GM23338 (cell line): ENCODE data around the gene WDR75. TPM values are rescaled to one million over a fixed set of nuclear protein-coding genes. Genes with fewer than 3 reads are reported as not detected.

Source experiments
- ATAC-seq: fragments of 200-7000 bp; cut with Tn5 transposase; 3 replicates; pipeline ENCODE4 v1.9.1; 2020
- DNase-seq: peaks from one replicate; pipeline ENCODE4 v3.0.0-alpha.2; 2015; ENCODE audit warnings: low spot score
- H2AFZ ChIP-seq: fragments of 200-600 bp; sonication (generic); 2 replicates; pipeline ENCODE4 v1.8.0; 2016; ENCODE audit warnings: antibody characterized with exemption, mild to moderate bottlenecking, moderate library complexity
- H3F3A ChIP-seq: fragments of 200-600 bp; sonication (generic); replicated peaks from 2 replicates; pipeline ENCODE4 v1.8.0; 2017; ENCODE audit warnings: antibody characterized with exemption, mixed run types, low read depth
- H3K27ac ChIP-seq: fragments of 200-600 bp; sonication (generic); 2 replicates; pipeline ENCODE4 v1.6.1; 2016; ENCODE audit warnings: low read depth
- H3K27me3 ChIP-seq: fragments of 200-600 bp; sonication (generic); 2 replicates; pipeline ENCODE4 v1.8.0; 2016; ENCODE audit warnings: mild to moderate bottlenecking, mixed run types, moderate library complexity; ENCODE audit not compliant: insufficient read depth
- H3K36me3 ChIP-seq: fragments of 200-600 bp; sonication (generic); 2 replicates; pipeline ENCODE4 v1.8.0; 2016; ENCODE audit warnings: mild to moderate bottlenecking; ENCODE audit not compliant: insufficient read depth
- H3K4me1 ChIP-seq: fragments of 200-600 bp; sonication (generic); 2 replicates; pipeline ENCODE4 v1.8.0; 2016; ENCODE audit warnings: mild to moderate bottlenecking, moderate library complexity; ENCODE audit not compliant: insufficient read depth
- H3K4me2 ChIP-seq: fragments of 200-600 bp; sonication (generic); 2 replicates; pipeline ENCODE4 v1.7.1; 2017; ENCODE audit warnings: mixed run types
- H3K4me3 ChIP-seq: fragments of 200-600 bp; sonication (generic); 2 replicates; pipeline ENCODE4 v1.6.1; 2016; ENCODE audit warnings: mixed run types
- H3K79me2 ChIP-seq: fragments of 200-600 bp; sonication (generic); replicated peaks from 2 replicates; pipeline ENCODE4 v1.8.0; 2017; ENCODE audit warnings: mild to moderate bottlenecking; ENCODE audit not compliant: insufficient read depth
- H3K9me2 ChIP-seq: fragments of 200-600 bp; sonication (generic); 2 replicates; pipeline ENCODE4 v1.8.0; 2017; ENCODE audit not compliant: insufficient read depth
- H4K20me1 ChIP-seq: fragments of 200-600 bp; sonication (generic); replicated peaks from 2 replicates; pipeline ENCODE4 v1.8.0; 2017; ENCODE audit warnings: mild to moderate bottlenecking; ENCODE audit not compliant: insufficient read depth
- H3K27ac Mint-ChIP-seq: 2 replicates; pipeline ENCODE4 v1.8.0; 2020; ENCODE audit warnings: inconsistent platforms, mild to moderate bottlenecking, moderate library complexity, mixed read lengths
- H3K27me3 Mint-ChIP-seq: 3 replicates; pipeline ENCODE4 v1.8.0; 2022; ENCODE audit warnings: low read depth, mild to moderate bottlenecking, moderate library complexity, mixed read lengths, inconsistent platforms; ENCODE audit not compliant: insufficient read depth, poor library complexity
- H3K36me3 Mint-ChIP-seq: 3 replicates; pipeline ENCODE4 v1.8.0; 2021; ENCODE audit warnings: low read depth, mild to moderate bottlenecking, inconsistent platforms, moderate library complexity, mixed read lengths
- H3K4me1 Mint-ChIP-seq: 3 replicates; pipeline ENCODE4 v1.8.0; 2020; ENCODE audit warnings: mild to moderate bottlenecking, inconsistent platforms, mixed read lengths
- H3K4me3 Mint-ChIP-seq: 3 replicates; pipeline ENCODE4 v1.8.0; 2021; ENCODE audit warnings: moderate library complexity, mild to moderate bottlenecking, inconsistent platforms, mixed read lengths
- H3K9me3 Mint-ChIP-seq: 3 replicates; pipeline ENCODE4 v1.8.0; 2020; ENCODE audit warnings: moderate library complexity, mild to moderate bottlenecking, inconsistent platforms, mixed read lengths
- CREB1 ChIP-seq: fragments of 250-450 bp; sonication (Bioruptor Pico); IDR thresholded peaks from 2 replicates; pipeline ENCODE4 v1.5.0; 2020; ENCODE audit warnings: low read depth, mild to moderate bottlenecking, moderate library complexity
- ETS1 ChIP-seq: IDR thresholded peaks from 2 replicates; pipeline ENCODE4 v1.6.1; 2016; ENCODE audit warnings: antibody characterized with exemption
- EZH2 ChIP-seq: fragments of 200-600 bp; sonication (generic); IDR thresholded peaks from one replicate; pipeline ENCODE4 v1.8.0; 2017; ENCODE audit warnings: antibody characterized with exemption, mild to moderate bottlenecking, low read depth; ENCODE audit not compliant: unreplicated experiment
- EZH2phosphoT487 ChIP-seq: fragments of 200-600 bp; sonication (generic); IDR thresholded peaks from one replicate; pipeline ENCODE4 v1.8.1; 2018; ENCODE audit warnings: antibody characterized with exemption; ENCODE audit not compliant: unreplicated experiment
- JUNB ChIP-seq: IDR thresholded peaks from one replicate; pipeline ENCODE4 v1.6.1; 2016; ENCODE audit warnings: antibody characterized with exemption; ENCODE audit not compliant: unreplicated experiment
- NANOG ChIP-seq: IDR thresholded peaks from 2 replicates; pipeline ENCODE4 v1.6.1; 2016; ENCODE audit warnings: antibody characterized with exemption, borderline replicate concordance
- POLR2AphosphoS5 ChIP-seq: IDR thresholded peaks from 2 replicates; pipeline ENCODE4 v1.6.1; 2016; ENCODE audit warnings: antibody characterized with exemption, low read depth
- STAT1 ChIP-seq: IDR thresholded peaks from one replicate; pipeline ENCODE4 v1.6.1; 2016; ENCODE audit warnings: antibody characterized with exemption; ENCODE audit not compliant: unreplicated experiment
- ZNF114 ChIP-seq: fragments of 250-450 bp; sonication (Bioruptor Pico); IDR thresholded peaks from 2 replicates; pipeline ENCODE4 v1.5.0; 2020; ENCODE audit warnings: mild to moderate bottlenecking, moderate library complexity
- ZNF331 ChIP-seq: fragments of 250-450 bp; sonication (Bioruptor Pico); IDR thresholded peaks from 2 replicates; pipeline ENCODE4 v1.5.0; 2020; ENCODE audit warnings: low read depth, mild to moderate bottlenecking, moderate library complexity
- ZNF462 ChIP-seq: fragments of 250-450 bp; sonication (Bioruptor Pico); IDR thresholded peaks from 2 replicates; pipeline ENCODE4 v1.5.0; 2020; ENCODE audit warnings: mild to moderate bottlenecking, moderate library complexity
- polyA plus RNA-seq: library from polyadenylated mRNA; unstranded; fragments of >200 nt; fragmentation: Nextera tagmentation; extraction: Ambion mirVana; gene quantifications from 2 replicates; pipeline ENCODE4 v1.2.1, GENCODE V29; 2016
- total RNA-seq: library from RNA; depleted of rRNA; stranded (reverse); fragments of >200 nt; shearing (Covaris generic); gene quantifications from 2 replicates; pipeline ENCODE4 v1.2.3, GENCODE V29; 2014
- TF ChIP-seq, protein P1 (sequence below): IDR thresholded peaks from one replicate; pipeline ENCODE4 v1.6.1; 2018; ENCODE audit warnings: antibody characterized with exemption; ENCODE audit not compliant: unreplicated experiment
- TF ChIP-seq, protein P2 (sequence below), 2 experiments: fragments of 200-600 bp in 1 of 2; sonication (generic) in 1 of 2; conservative IDR thresholded peaks; 2 replicates each; pipeline versions ENCODE4 v1.5.1 to v1.6.1; 2016 to 2017; ENCODE audit warnings: antibody characterized with exemption in 2 of 2, low read depth in 2 of 2, mild to moderate bottlenecking in 2 of 2, moderate library complexity in 1 of 2

The WDR75 gene
- total and polyA plus RNA-seq, 2 experiments from 2014 or later: 57.2 to 80.9 TPM

- Mint-ChIP-seq H3K36me3 (peaks cover 40% of the 10 kb centered on the region), H3K4me1 (peaks cover 2% of the 10 kb centered on the region; the same call in 1 of the 3 replicates), H3K27me3 (no peaks in the 10 kb centered on the region), H3K27ac (no peak overlapping the region), H3K4me3 (no peak overlapping the region), H3K9me3 (no peaks in the 10 kb centered on the region)
- Histone ChIP-seq H2AFZ (no peak overlapping the region), H4K20me1 (peaks cover 53% of the 10 kb centered on the region), H3K36me3 (peaks cover 35% of the 10 kb centered on the region), H3K79me2 (peaks cover 84% of the 10 kb centered on the region), H3K4me3 (no peak overlapping the region), H3K9me2 (no peaks in the 10 kb centered on the region), H3F3A (no peaks in the 10 kb centered on the region), H3K4me1 (no peaks in the 10 kb centered on the region), H3K27me3 (no peaks in the 10 kb centered on the region), H3K4me2 (no peak overlapping the region), H3K27ac (no peak overlapping the region)
- DNase-seq (no peak), ATAC-seq (no peak)
- no peak for TF ChIP-seq EZH2
- TF ChIP-seq ZNF462 (CRISPR knock-in tag): no peak
- TF ChIP-seq ETS1: no peak
- no peak for TF ChIP-seq JUNB
- TF ChIP-seq ZNF331 (CRISPR knock-in tag): no peak
- TF ChIP-seq, protein P1, sequence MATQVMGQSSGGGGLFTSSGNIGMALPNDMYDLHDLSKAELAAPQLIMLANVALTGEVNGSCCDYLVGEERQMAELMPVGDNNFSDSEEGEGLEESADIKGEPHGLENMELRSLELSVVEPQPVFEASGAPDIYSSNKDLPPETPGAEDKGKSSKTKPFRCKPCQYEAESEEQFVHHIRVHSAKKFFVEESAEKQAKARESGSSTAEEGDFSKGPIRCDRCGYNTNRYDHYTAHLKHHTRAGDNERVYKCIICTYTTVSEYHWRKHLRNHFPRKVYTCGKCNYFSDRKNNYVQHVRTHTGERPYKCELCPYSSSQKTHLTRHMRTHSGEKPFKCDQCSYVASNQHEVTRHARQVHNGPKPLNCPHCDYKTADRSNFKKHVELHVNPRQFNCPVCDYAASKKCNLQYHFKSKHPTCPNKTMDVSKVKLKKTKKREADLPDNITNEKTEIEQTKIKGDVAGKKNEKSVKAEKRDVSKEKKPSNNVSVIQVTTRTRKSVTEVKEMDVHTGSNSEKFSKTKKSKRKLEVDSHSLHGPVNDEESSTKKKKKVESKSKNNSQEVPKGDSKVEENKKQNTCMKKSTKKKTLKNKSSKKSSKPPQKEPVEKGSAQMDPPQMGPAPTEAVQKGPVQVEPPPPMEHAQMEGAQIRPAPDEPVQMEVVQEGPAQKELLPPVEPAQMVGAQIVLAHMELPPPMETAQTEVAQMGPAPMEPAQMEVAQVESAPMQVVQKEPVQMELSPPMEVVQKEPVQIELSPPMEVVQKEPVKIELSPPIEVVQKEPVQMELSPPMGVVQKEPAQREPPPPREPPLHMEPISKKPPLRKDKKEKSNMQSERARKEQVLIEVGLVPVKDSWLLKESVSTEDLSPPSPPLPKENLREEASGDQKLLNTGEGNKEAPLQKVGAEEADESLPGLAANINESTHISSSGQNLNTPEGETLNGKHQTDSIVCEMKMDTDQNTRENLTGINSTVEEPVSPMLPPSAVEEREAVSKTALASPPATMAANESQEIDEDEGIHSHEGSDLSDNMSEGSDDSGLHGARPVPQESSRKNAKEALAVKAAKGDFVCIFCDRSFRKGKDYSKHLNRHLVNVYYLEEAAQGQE: no peak
- no peak for TF ChIP-seq POLR2AphosphoS5
- TF ChIP-seq, protein P2, sequence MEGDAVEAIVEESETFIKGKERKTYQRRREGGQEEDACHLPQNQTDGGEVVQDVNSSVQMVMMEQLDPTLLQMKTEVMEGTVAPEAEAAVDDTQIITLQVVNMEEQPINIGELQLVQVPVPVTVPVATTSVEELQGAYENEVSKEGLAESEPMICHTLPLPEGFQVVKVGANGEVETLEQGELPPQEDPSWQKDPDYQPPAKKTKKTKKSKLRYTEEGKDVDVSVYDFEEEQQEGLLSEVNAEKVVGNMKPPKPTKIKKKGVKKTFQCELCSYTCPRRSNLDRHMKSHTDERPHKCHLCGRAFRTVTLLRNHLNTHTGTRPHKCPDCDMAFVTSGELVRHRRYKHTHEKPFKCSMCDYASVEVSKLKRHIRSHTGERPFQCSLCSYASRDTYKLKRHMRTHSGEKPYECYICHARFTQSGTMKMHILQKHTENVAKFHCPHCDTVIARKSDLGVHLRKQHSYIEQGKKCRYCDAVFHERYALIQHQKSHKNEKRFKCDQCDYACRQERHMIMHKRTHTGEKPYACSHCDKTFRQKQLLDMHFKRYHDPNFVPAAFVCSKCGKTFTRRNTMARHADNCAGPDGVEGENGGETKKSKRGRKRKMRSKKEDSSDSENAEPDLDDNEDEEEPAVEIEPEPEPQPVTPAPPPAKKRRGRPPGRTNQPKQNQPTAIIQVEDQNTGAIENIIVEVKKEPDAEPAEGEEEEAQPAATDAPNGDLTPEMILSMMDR (conservative IDR thresholded peaks at IDR 0.05; ENCODE audit: low read depth in 2 of 2): no peak
- no peak for TF ChIP-seq NANOG
- TF ChIP-seq EZH2phosphoT487: no peak
- TF ChIP-seq STAT1: no peak
- no peak for TF ChIP-seq ZNF114
- no peak for TF ChIP-seq CREB1 (CRISPR knock-in tag)
Measured at GRCh38 chr2:189446780-189447179, 5.5 kb downstream of the WDR75 start.
